ENCODE measurements around the gene UGT1A7.

Gene UGT1A7

DNA sequence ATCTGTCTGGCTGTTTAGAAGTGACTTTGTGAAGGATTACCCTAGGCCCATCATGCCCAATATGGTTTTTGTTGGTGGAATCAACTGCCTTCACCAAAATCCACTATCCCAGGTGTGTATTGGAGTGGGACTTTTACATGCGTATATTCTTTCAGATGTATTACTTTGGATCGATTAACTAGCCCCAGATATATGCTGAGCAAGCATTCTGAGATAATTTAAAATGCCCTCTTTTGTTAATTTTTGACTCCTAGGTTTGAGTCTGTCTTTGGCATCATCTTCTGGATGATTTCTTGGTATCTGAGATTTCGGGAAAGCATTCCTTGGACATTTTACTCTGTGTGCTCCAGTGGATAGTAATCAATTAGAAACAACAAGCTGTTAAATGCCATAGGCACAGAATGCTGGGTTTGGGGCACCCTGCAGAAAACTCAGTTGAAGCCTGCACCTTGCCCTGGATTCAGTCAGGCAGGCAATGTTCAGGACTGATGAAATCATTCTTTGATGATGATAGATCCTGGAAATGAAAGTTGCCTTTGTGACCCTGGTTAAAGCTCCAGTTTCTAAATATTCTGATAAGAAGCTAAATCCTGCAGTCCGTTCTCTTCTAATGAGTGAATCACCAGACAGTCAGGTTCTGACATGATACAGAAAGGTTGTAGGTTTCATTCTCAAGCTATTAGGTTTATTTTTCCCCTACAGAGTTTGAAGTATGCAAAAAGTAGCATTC lies 79.5 kb downstream of the UGT1A7 start:
- H3K4me1 Mint-ChIP-seq = no peaks in the 10 kb centered on the region

DNA sequence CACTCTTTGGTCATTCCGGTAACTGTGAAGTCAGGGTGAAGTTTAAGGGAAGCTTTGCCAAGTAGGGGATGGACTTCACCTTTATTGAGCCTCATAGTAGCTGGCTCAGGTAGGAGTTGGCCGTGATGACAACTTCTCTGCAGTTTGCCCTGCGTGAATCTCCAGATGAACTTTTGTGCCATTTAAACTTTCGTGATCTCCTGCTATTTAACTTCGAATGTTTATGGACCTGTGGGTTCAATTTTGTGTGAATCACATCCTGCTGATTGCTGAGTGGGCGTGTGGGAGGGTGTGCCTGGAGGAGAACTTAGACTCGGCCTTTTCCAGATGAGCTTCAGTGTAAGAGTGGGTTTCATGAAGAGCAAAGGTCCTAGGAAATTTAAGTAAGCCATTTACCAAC lies 82.6 kb downstream of the UGT1A7 start:
- no peaks in the 10 kb centered on the region for H3K36me3 Mint-ChIP-seq (ENCODE audit: low read depth)
- no peak for TF ChIP-seq CTCF (IDR thresholded peaks at IDR 0.05; ENCODE audit: unreplicated experiment in 3 of 3)
- H3K27ac Mint-ChIP-seq = no peak overlapping the region
- no peak overlapping the region for H3K4me3 Mint-ChIP-seq
- H3K4me1 Mint-ChIP-seq = no peaks in the 10 kb centered on the region
- H3K27me3 Mint-ChIP-seq (ENCODE audit: low read depth) = peaks cover 5% of the 10 kb centered on the region
- H3K9me3 Mint-ChIP-seq = no peaks in the 10 kb centered on the region

More for the DNA sequence above, 79.5 kb downstream of the UGT1A7 start:
- no peak for TF ChIP-seq CTCF (IDR thresholded peaks at IDR 0.05; ENCODE audit: unreplicated experiment in 3 of 3)
- H3K27ac Mint-ChIP-seq = no peak overlapping the region
- H3K27me3 Mint-ChIP-seq (ENCODE audit: low read depth) = peaks cover 9% of the 10 kb centered on the region
- no peaks in the 10 kb centered on the region for H3K36me3 Mint-ChIP-seq (ENCODE audit: low read depth)
- H3K9me3 Mint-ChIP-seq = no peaks in the 10 kb centered on the region
- H3K4me3 Mint-ChIP-seq = no peak overlapping the region

DNA sequence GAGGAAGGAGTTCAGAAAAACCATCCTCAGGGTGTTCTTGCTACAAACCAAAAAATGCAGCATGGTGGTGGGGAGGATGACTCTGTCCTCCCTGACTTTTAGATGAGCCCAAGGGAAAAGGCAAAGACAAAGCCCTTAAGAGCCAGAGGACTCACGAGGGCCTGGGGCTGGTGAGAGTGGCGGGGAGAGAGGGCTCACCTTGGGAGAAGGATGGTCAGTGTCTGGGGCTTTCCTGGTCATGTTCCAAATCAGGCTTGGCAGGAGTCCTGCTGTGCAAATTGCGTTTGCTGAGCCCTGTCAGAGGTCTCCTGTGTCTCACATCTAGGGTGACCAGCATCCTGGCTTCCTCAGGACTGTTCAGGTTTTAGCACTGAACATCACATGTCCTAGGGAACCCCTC lies 83.1 kb downstream of the UGT1A7 start:
- H3K9me3 Mint-ChIP-seq = no peaks in the 10 kb centered on the region
- TF ChIP-seq CTCF (IDR thresholded peaks at IDR 0.05; ENCODE audit: unreplicated experiment in 3 of 3) = no peak
- H3K27me3 Mint-ChIP-seq (ENCODE audit: low read depth) = peaks cover 5% of the 10 kb centered on the region
- no peak overlapping the region for H3K27ac Mint-ChIP-seq
- H3K4me1 Mint-ChIP-seq = no peaks in the 10 kb centered on the region
- H3K4me3 Mint-ChIP-seq = no peak overlapping the region
- no peaks in the 10 kb centered on the region for H3K36me3 Mint-ChIP-seq (ENCODE audit: low read depth)

- H3K4me3 Mint-ChIP-seq = no peak overlapping the region
- no peaks in the 10 kb centered on the region for H3K9me3 Mint-ChIP-seq
- no peak for TF ChIP-seq CTCF (IDR thresholded peaks at IDR 0.05; ENCODE audit: unreplicated experiment in 3 of 3)
- no peaks in the 10 kb centered on the region for H3K4me1 Mint-ChIP-seq
- H3K27ac Mint-ChIP-seq = no peak overlapping the region
- H3K27me3 Mint-ChIP-seq (ENCODE audit: low read depth) = no peaks in the 10 kb centered on the region
- no peaks in the 10 kb centered on the region for H3K36me3 Mint-ChIP-seq (ENCODE audit: low read depth)
These were observed 84.7 kb downstream of the UGT1A7 start for GRCh38 chr2:233766416-233766815.

DNA sequence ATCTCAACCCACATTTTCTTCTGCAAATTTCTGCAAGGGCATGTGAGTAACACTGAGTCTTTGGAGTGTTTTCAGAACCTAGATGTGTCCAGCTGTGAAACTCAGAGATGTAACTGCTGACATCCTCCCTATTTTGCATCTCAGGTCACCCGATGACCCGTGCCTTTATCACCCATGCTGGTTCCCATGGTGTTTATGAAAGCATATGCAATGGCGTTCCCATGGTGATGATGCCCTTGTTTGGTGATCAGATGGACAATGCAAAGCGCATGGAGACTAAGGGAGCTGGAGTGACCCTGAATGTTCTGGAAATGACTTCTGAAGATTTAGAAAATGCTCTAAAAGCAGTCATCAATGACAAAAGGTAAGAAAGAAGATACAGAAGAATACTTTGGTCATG lies 86.4 kb downstream of the UGT1A7 start:
- Mint-ChIP-seq H3K27me3 (ENCODE audit: low read depth) (peaks cover 3% of the 10 kb centered on the region), H3K4me1 (no peaks in the 10 kb centered on the region), H3K9me3 (no peaks in the 10 kb centered on the region), H3K4me3 (no peak overlapping the region), H3K36me3 (ENCODE audit: low read depth) (no peaks in the 10 kb centered on the region), H3K27ac (no peak overlapping the region)
- TF ChIP-seq CTCF (IDR thresholded peaks at IDR 0.05; ENCODE audit: unreplicated experiment in 3 of 3) = no peak

- no peak overlapping the region for H3K27ac Mint-ChIP-seq
- H3K4me3 Mint-ChIP-seq = no peak overlapping the region
- H3K27me3 Mint-ChIP-seq (ENCODE audit: low read depth) = peaks cover 3% of the 10 kb centered on the region
- H3K9me3 Mint-ChIP-seq = no peaks in the 10 kb centered on the region
- H3K36me3 Mint-ChIP-seq (ENCODE audit: low read depth) = no peaks in the 10 kb centered on the region
- no peaks in the 10 kb centered on the region for H3K4me1 Mint-ChIP-seq
- no peak for TF ChIP-seq CTCF (IDR thresholded peaks at IDR 0.05; ENCODE audit: unreplicated experiment in 3 of 3)
These were observed 87.6 kb downstream of the UGT1A7 start for GRCh38 chr2:233769260-233769659.
